IMR-90 (cell line): ENCODE data around the gene RTP5. TPM values are rescaled to one million over a fixed set of nuclear protein-coding genes. Genes with fewer than 3 reads are reported as not detected.

Source experiments
- ATAC-seq: fragments of 200-7000 bp; cut with Tn5 transposase; 2 replicates; pipeline ENCODE4 v1.9.1; 2020; ENCODE audit warnings: low read depth, mild to moderate bottlenecking, moderate library complexity
- BruUV-seq: library from RNA; stranded (reverse); fragments of 400-500 nt; replicated peaks from 2 replicates; lab custom pipeline; 2021; lab: Mats Ljungman, UMichigan
- CTCF ChIA-PET: fragments of 300-600 bp; formaldehyde crosslinking; extraction: SDS; loops from one replicate; lab custom pipeline; 2021; ENCODE audit warnings: antibody characterized with exemption; lab: Yijun Ruan, JAX
- POLR2A ChIA-PET: fragments of 300-600 bp; sonication (Branson Sonifier 250); formaldehyde crosslinking; loops from one replicate; lab custom pipeline; 2022; ENCODE audit warnings: antibody characterized with exemption; ENCODE audit not compliant: unreplicated experiment; lab: Charles Lee
- DNase-seq: peaks from one replicate; pipeline ENCODE4 v3.0.0; 2013
- H2AFZ ChIP-seq: replicated peaks from 2 replicates; pipeline ENCODE3; 2013; ENCODE audit warnings: low read length, mild to moderate bottlenecking; ENCODE audit not compliant: poor library complexity
- H2AK5ac ChIP-seq: 2 replicates; pipeline ENCODE4 v1.6.1; 2013; ENCODE audit warnings: low read depth, low read length, inconsistent platforms
- H2AK9ac ChIP-seq: replicated peaks from 2 replicates; pipeline ENCODE3; 2013; ENCODE audit warnings: mild to moderate bottlenecking, low read depth, low read length, moderate library complexity; ENCODE audit not compliant: poor library complexity
- H2BK120ac ChIP-seq: 2 replicates; pipeline ENCODE4 v1.6.1; 2013; ENCODE audit warnings: low read depth, low read length, inconsistent platforms
- H2BK15ac ChIP-seq: 3 replicates; pipeline ENCODE4 v1.6.1; 2013; ENCODE audit warnings: low read depth, low read length, inconsistent platforms
- H2BK20ac ChIP-seq: 2 replicates; pipeline ENCODE4 v1.6.1; 2013; ENCODE audit warnings: low read depth, mild to moderate bottlenecking, inconsistent platforms, low read length, moderate library complexity
- H2BK5ac ChIP-seq: 2 replicates; pipeline ENCODE4 v1.6.1; 2013; ENCODE audit warnings: mild to moderate bottlenecking, low read depth, low read length, inconsistent platforms; ENCODE audit not compliant: poor library complexity, severe bottlenecking
- H3K14ac ChIP-seq: replicated peaks from 2 replicates; pipeline ENCODE4 v1.6.1; 2013; ENCODE audit warnings: low read depth, low read length, inconsistent platforms
- H3K18ac ChIP-seq: 2 replicates; pipeline ENCODE4 v1.6.1; 2013; ENCODE audit warnings: low read depth, low read length, control low read depth
- H3K23ac ChIP-seq: 2 replicates; pipeline ENCODE4 v1.6.1; 2013; ENCODE audit warnings: low read depth, low read length, inconsistent platforms
- H3K27ac ChIP-seq: 2 replicates; pipeline ENCODE4 v1.5.1; 2013; ENCODE audit warnings: mild to moderate bottlenecking, control low read depth, low read length; ENCODE audit not compliant: insufficient read depth
- H3K27me3 ChIP-seq: 2 replicates; pipeline ENCODE4 v1.6.1; 2013; ENCODE audit warnings: low read length; ENCODE audit not compliant: control insufficient read depth, insufficient read depth
- H3K36me3 ChIP-seq: 2 replicates; pipeline ENCODE4 v1.6.1; 2013; ENCODE audit warnings: low read length, mixed read lengths; ENCODE audit not compliant: control insufficient read depth, insufficient read depth
- H3K4ac ChIP-seq: 2 replicates; pipeline ENCODE4 v1.6.1; 2013; ENCODE audit warnings: low read depth, low read length, inconsistent platforms
- H3K4me1 ChIP-seq: 2 replicates; pipeline ENCODE4 v1.6.1; 2013; ENCODE audit warnings: low read length, mixed read lengths; ENCODE audit not compliant: control insufficient read depth, insufficient read depth
- H3K4me2 ChIP-seq: 2 replicates; pipeline ENCODE4 v1.6.1; 2013; ENCODE audit warnings: low read depth, mild to moderate bottlenecking, control low read depth, low read length, moderate library complexity
- H3K4me3 ChIP-seq: 2 replicates; pipeline ENCODE4 v1.5.1; 2013; ENCODE audit warnings: low read depth, mild to moderate bottlenecking, control low read depth, low read length, moderate library complexity; ENCODE audit not compliant: insufficient read depth
- H3K56ac ChIP-seq: 2 replicates; pipeline ENCODE4 v1.6.1; 2013; ENCODE audit warnings: low read length, inconsistent platforms; ENCODE audit not compliant: insufficient read depth; ENCODE audit errors: extremely low read depth
- H3K79me1 ChIP-seq, 2 experiments: 2 replicates each; pipeline ENCODE4 v1.6.1; 2013; ENCODE audit warnings: low read length in 2 of 2, inconsistent platforms in 1 of 2, low read depth in 1 of 2
- H3K9ac ChIP-seq: 2 replicates; pipeline ENCODE4 v1.6.1; 2013; ENCODE audit warnings: low read depth, low read length, control low read depth
- H3K9me1 ChIP-seq: 2 replicates; pipeline ENCODE4 v1.6.1; 2013; ENCODE audit warnings: low read length, inconsistent platforms; ENCODE audit not compliant: insufficient read depth
- H3K9me3 ChIP-seq: 2 replicates; pipeline ENCODE4 v1.6.1; 2013; ENCODE audit warnings: low read length; ENCODE audit not compliant: control insufficient read depth, insufficient read depth
- H4K20me1 ChIP-seq: 2 replicates; pipeline ENCODE4 v1.6.1; 2013; ENCODE audit warnings: low read length, inconsistent platforms; ENCODE audit not compliant: insufficient read depth
- H4K5ac ChIP-seq: 2 replicates; pipeline ENCODE4 v1.6.1; 2013; ENCODE audit warnings: mild to moderate bottlenecking, low read depth, low read length, control low read depth
- H4K8ac ChIP-seq, 2 experiments: 2 replicates each; pipeline ENCODE4 v1.6.1; 2013; ENCODE audit warnings: low read depth in 2 of 2, low read length in 2 of 2, control low read depth in 1 of 2, inconsistent platforms in 1 of 2
- H4K91ac ChIP-seq: 2 replicates; pipeline ENCODE4 v1.6.1; 2013; ENCODE audit warnings: low read depth, low read length, inconsistent platforms; ENCODE audit not compliant: insufficient read depth
- BHLHE40 ChIP-seq: fragments of 150-350 bp; IDR thresholded peaks from 2 replicates; pipeline ENCODE4 v1.6.1; 2016; ENCODE audit warnings: mild to moderate bottlenecking, low read depth, low read length
- CEBPB ChIP-seq: IDR thresholded peaks from 2 replicates; pipeline ENCODE4 v1.6.1; 2012; ENCODE audit warnings: low read depth, low read length, improper control_type of control experiment
- CTCF ChIP-seq: conservative IDR thresholded peaks from 2 replicates; pipeline ENCODE4 v1.5.1; 2012; ENCODE audit warnings: mild to moderate bottlenecking, low read depth, low read length, improper control_type of control experiment
- ELK1 ChIP-seq: fragments of 150-350 bp; IDR thresholded peaks from 2 replicates; pipeline ENCODE4 v1.6.1; 2016; ENCODE audit warnings: low read depth, mild to moderate bottlenecking, low read length, moderate library complexity, borderline replicate concordance
- MAFK ChIP-seq: IDR thresholded peaks from 2 replicates; pipeline ENCODE4 v1.6.1; 2012; ENCODE audit warnings: low read depth, low read length, improper control_type of control experiment
- MAZ ChIP-seq: IDR thresholded peaks from 2 replicates; pipeline ENCODE4 v1.6.1; 2012; ENCODE audit warnings: low read depth, mild to moderate bottlenecking, low read length, improper control_type of control experiment, moderate library complexity, borderline replicate concordance
- MXI1 ChIP-seq: IDR thresholded peaks from 2 replicates; pipeline ENCODE4 v1.6.1; 2012; ENCODE audit warnings: low read depth, mild to moderate bottlenecking, low read length, moderate library complexity, borderline replicate concordance
- RAD21 ChIP-seq: IDR thresholded peaks from 2 replicates; pipeline ENCODE4 v1.6.1; 2012; ENCODE audit warnings: low read length, improper control_type of control experiment
- RCOR1 ChIP-seq: IDR thresholded peaks from 2 replicates; pipeline ENCODE4 v1.6.1; 2012; ENCODE audit warnings: mild to moderate bottlenecking, low read length, improper control_type of control experiment; ENCODE audit not compliant: insufficient replicate concordance
- RFX5 ChIP-seq: IDR thresholded peaks from 2 replicates; pipeline ENCODE4 v1.8.0; 2012; ENCODE audit warnings: low read depth, mild to moderate bottlenecking, low read length, moderate library complexity
- SMC3 ChIP-seq: fragments of 150-350 bp; IDR thresholded peaks from 2 replicates; pipeline ENCODE4 v1.6.1; 2016; ENCODE audit warnings: low read depth, mild to moderate bottlenecking, antibody characterized with exemption, low read length, moderate library complexity
- USF2 ChIP-seq: fragments of 150-350 bp; IDR thresholded peaks from 2 replicates; pipeline ENCODE4 v1.6.1; 2017; ENCODE audit warnings: mild to moderate bottlenecking, antibody characterized with exemption, low read length, low read depth
- WGBS, 2 experiments: methylation state at CpG; one replicate each; pipeline versions ENCODE4 v1.1.5 to v1.1.7; 2013; ENCODE audit warnings: missing lambda C conversion rate in 2 of 2; ENCODE audit not compliant: insufficient read length in 1 of 2; ENCODE audit errors: extremely low coverage in 2 of 2; 5-methylcytosine and 5-hydroxymethylcytosine counted together
- dilution Hi-C: fragments of 300-500 bp; cut with HindIII; formaldehyde crosslinking; loops from one replicate; pipeline ENCODE4 v1.14.3; 2018; ENCODE audit warnings: low sequenced_read_pairs; ENCODE audit not compliant: unreplicated experiment
- in situ Hi-C: fragments of 300-500 bp; cut with MboI; formaldehyde crosslinking; loops from 3 replicates; pipeline ENCODE4 v1.14.3; 2019; ENCODE audit warnings: low sequenced_read_pairs, inconsistent platforms, mixed read lengths
- intact Hi-C: fragments of 100-400 bp; cut with micrococcal nuclease; formaldehyde crosslinking; loops from 2 replicates; pipeline ENCODE4 v1.10.0; 2022
- polyA plus RNA-seq, 3 experiments: library from polyadenylated mRNA; depleted of rRNA; stranded (reverse); fragments of >200 nt; gene quantifications; 2 replicates each; pipeline ENCODE4 v1.2.3, GENCODE V29; 2012; ENCODE audit warnings: low replicate concordance in 1 of 3
- total RNA-seq: library from RNA; depleted of rRNA; stranded (reverse); fragments of >200 nt; gene quantifications from 2 replicates; pipeline ENCODE4 v1.2.3, GENCODE V29; 2012

Gene RTP5
- total and polyA plus RNA-seq, 2 of the 4 experiments (the other 2 are of a cell fraction), result not detected

DNA sequence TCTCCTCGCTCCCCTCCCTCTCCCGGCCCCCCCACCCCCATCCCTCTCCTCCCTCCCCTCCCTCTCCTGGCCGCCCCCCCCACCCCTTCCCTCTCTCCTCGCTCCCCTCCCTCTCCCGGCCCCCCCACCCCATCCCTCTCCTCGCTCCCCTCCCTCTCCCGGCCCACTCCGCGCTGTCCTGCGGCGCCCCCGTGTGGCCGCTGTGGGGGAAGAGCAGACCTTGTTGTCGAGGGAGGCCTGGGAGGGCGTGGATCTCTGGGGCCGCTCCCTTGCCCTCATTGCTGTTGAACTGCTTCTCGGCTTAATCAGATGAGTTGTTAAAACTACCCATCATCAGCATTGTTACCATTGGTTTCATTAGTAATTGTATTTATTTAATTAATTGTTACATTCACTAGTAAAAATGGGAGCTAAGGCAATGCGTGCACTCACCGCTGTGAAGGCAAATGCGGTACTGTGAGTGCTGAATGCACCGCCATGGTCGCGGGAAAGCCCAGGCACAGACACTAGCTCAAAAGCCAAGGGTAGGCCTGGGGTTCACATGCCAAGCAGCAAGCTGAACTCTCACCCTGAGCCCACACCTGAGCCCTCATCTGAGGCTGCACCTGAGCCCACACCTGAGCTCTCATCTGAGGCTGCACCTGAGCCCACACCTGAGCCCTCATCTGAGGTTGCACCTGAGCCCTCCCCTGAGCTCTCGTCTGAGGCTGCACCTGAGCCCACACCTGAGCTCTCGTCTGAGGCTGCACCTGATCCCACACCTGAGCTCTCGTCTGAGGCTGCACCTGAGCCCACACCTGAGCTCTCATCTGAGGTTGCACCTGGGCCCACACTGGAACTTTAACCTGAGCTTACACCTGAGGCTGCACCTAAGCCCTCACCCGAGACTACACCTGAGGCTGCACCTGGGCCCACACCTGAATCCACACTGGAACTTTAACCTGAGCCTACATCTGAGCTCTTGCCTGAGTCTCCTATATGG is 8.8 kb downstream of the RTP5 start:
- Histone ChIP-seq H4K91ac (no peak overlapping the region), H4K20me1 (no peaks in the 10 kb centered on the region), H3K27ac (no peak overlapping the region), H3K4ac (no peak overlapping the region), H3K9me3 (no peaks in the 10 kb centered on the region), H3K27me3 (no peaks in the 10 kb centered on the region), H3K14ac (no peak overlapping the region), H2AK9ac (peak overlapping the region; percentile 82), H3K9me1 (no peaks in the 10 kb centered on the region), H3K4me2 (no peak overlapping the region), H3K79me1 (no peaks in the 10 kb centered on the region), H3K9ac (no peak overlapping the region), H2AFZ (peak overlapping the region; percentile 63), H3K4me3 (no peak overlapping the region), H2BK20ac (no peak overlapping the region), H2BK120ac (no peak overlapping the region), H4K5ac (no peak overlapping the region), H3K56ac (no peak overlapping the region), H3K36me3 (no peaks in the 10 kb centered on the region), H3K23ac (no peak overlapping the region), H2AK5ac (no peak overlapping the region; the same call in 1 of the 2 replicates), H3K18ac (no peak overlapping the region), H4K8ac (no peak overlapping the region), H3K4me1 (no peaks in the 10 kb centered on the region), H2BK5ac (no peak overlapping the region), H2BK15ac (no peak overlapping the region)
- BruUV-seq, result no TSS peak
- CTCF ChIA-PET, result interaction anchor here (0.6 to 1.5 kb wide), 3 partner anchors 110 to 213 kb away, joined by 5 to 7 read pairs (median 6); no protein-coding TSS in a partner anchor
- in situ Hi-C loops, result loop anchor here (5.0 kb wide), 1 partner anchor 211 kb away; no protein-coding TSS in a partner anchor
- ATAC-seq, result peak; percentile 66
- intact Hi-C loops, result loop anchor here (2.0 to 10.0 kb wide), 2 partner anchors 173 to 213 kb away; partner anchors contain the start of gene ING5
- dilution Hi-C loops, result no loop called here
- 58% methylated on average over 5 of the region's 27 CpGs; no CpG with 5 or more reads in 1 of the 2 experiments for WGBS, 2 experiments
- TF ChIP-seq USF2, result no peak
- TF ChIP-seq CTCF, result peak; percentile 73
- TF ChIP-seq MAZ, result peak; percentile 98
- no peak for TF ChIP-seq RCOR1
- no peak for TF ChIP-seq RFX5
- peak; percentile 77 for TF ChIP-seq RAD21
- no peak for TF ChIP-seq MAFK
- no peak for TF ChIP-seq ELK1
- TF ChIP-seq BHLHE40, result no peak
- no peak for TF ChIP-seq CEBPB
- peak; percentile 32 for TF ChIP-seq SMC3
- no peak for TF ChIP-seq MXI1
- DNase-seq, result peak; percentile 54
- POLR2A ChIA-PET, result no interaction called here
